Measurements from ENCODE around the gene SPATA1. TPM values are rescaled to one million over a fixed set of nuclear protein-coding genes. Genes with fewer than 3 reads are reported as not detected.

SPATA1 gene
- total RNA-seq, 4 donors from 2014 or later, result 0.51 to 1.8 (median 1.1) TPM; not detected in 1

- no peak for TF ChIP-seq CTCF (IDR thresholded peaks at IDR 0.05; ENCODE audit: low read depth)
Observed at GRCh38 chr1:84611091-84611490, 104.9 kb downstream of the SPATA1 start.

GRCh38 chr1:84611796-84612195 is 105.6 kb downstream of the SPATA1 start:
- no peak for TF ChIP-seq CTCF (IDR thresholded peaks at IDR 0.05; ENCODE audit: low read depth)

GRCh38 chr1:84613026-84613425 is 106.8 kb downstream of the SPATA1 start:
- TF ChIP-seq CTCF (IDR thresholded peaks at IDR 0.05; ENCODE audit: low read depth), result no peak

- TF ChIP-seq CTCF (IDR thresholded peaks at IDR 0.05; ENCODE audit: low read depth), result no peak
Observed at GRCh38 chr1:84613887-84614286, 107.7 kb downstream of the SPATA1 start.

- TF ChIP-seq CTCF (IDR thresholded peaks at IDR 0.05; ENCODE audit: low read depth), result no peak
Observed at GRCh38 chr1:84615790-84616189, 109.6 kb downstream of the SPATA1 start.

Other genes with a start within 250 kb of the SPATA1 start
- gene SAMD13, start 204.7 kb upstream of the SPATA1 start, total RNA-seq, result 1 to 10 TPM in 3 of 4 donors, under 1 TPM in 1; 0.98 to 4.6 (median 1.2) TPM
- gene DNASE2B, start 107.9 kb upstream of the SPATA1 start, total RNA-seq, result 10 to 100 TPM in 1 of 4 donors, 1 to 10 TPM in 2, not detected in 1; 1.3 to 32.3 (median 1.5) TPM
- gene RPF1, start 27.1 kb upstream of the SPATA1 start, total RNA-seq, result 10 to 100 TPM; 27.1 to 63.6 (median 29.4) TPM
- gene GNG5, start 195 bp downstream of the SPATA1 start, total RNA-seq, result 100 to 1,000 TPM in 1 of 4 donors, 10 to 100 TPM in 3; 62.1 to 114 (median 81.6) TPM
- gene CTBS, start 68.1 kb downstream of the SPATA1 start, total RNA-seq, result 10 to 100 TPM; 13.0 to 26.5 (median 20.1) TPM
- 1 to 10 TPM; 1.5 to 3.9 (median 3.2) TPM for gene SSX2IP, start 184.1 kb downstream of the SPATA1 start, total RNA-seq

All from subcutaneous adipose tissue (tissue), 4 donors.